IPS-11a (cell line): ENCODE results near the gene BAIAP3.
A peak's percentile ranks its signal among the peaks of the same experiment; 100 is the strongest.

Experiments used
- H3K4me3 ChIP-seq: one replicate; pipeline ENCODE4 v1.5.1; 2013; ENCODE audit warnings: low read depth, low read length, control low read depth

The BAIAP3 gene

GRCh38 chr16:1330931-1331711 is 2.3 kb upstream of the BAIAP3 start:
- no peak overlapping the region for H3K4me3 ChIP-seq

- peak overlapping the region; percentile 6 for H3K4me3 ChIP-seq
These were observed 1.5 kb upstream of the BAIAP3 start for GRCh38 chr16:1331712-1332617.

GRCh38 chr16:1332618-1333148 is 762 bp upstream of the BAIAP3 start:
- no peak overlapping the region for H3K4me3 ChIP-seq

DNA sequence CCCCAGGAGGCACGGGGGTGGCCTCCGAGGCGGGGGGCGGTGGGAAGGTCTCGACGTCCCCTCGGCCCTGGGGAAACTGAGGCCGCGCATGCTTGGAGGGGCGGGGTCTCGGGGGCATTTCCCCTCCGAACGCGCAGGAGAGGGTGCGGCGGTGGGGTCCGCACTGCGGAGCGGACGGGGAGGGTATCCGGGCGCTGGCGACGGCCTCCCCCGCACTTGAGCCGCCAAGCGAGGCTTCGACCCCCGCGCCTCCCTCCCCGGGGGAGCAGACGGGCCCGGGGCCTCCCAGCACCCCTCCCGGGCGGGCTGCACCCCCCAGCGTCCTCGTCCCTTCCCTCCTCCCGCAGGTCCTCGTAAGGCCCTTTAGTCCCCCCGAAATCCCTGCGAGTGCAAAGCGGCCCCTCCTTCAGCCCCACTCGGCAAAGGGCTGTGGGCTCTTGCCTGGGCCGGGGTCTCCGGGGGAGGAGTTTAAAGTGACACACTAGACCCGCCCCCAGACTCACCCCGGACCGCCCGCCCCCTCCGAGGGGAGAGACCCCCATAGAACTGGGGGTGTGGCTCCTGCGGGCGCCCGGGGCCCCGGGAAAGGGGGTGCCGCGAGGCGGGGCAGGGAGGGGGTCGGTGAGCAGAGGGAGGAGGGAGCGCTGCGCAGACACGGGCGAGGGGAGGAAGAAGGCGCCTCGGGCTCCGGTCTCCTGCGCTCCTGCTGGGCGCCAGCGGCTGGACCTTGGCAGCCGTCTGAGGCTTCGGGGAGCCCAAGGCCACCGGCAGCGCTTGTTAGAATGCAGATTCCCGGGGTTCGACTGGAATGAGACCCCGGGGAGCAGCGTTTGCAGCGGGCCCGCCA is 632 bp downstream of the BAIAP3 start:
- H3K4me3 ChIP-seq, result peak overlapping the region; percentile 4

- no peak overlapping the region for H3K4me3 ChIP-seq
These were observed 1.3 kb downstream of the BAIAP3 start for GRCh38 chr16:1334739-1335138.

DNA sequence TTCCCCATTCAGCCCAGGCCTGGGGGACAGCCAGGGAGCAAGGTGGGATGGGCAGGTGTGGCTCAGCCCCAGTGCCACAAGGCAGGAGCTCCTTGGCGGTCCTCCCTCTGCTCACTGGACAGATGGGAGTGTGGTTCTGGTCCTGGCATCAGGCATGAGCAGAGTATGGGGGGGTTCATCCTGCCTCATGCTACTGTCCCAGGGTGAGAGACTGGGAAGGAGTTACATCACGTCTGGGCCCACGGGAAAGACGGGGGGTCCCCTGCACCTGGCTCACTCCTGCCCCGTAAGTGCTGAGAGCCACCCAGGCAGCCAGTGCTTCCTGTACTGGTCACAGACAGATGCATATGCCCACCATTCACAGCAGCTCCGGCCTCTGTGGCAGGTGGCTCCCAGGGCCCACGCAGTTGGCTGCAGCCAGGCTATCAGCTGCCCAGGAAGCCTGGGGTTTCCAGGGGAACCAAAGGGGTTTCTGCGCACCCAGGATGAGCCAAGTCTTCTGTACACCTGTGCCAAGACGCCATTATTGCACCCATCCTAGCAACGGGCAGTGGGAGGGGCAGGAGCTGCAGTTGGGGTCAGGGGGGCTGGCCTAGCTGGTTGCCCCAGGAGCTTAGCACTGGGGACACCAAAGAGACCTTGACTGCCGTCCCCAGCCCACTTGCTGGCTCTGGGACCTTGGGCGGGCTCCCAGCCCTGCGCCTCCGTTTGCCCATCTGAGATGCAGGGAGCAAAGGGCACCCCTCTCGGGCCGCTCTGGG is 1.9 kb downstream of the BAIAP3 start:
- no peak overlapping the region for H3K4me3 ChIP-seq

- no peak overlapping the region for H3K4me3 ChIP-seq
These were observed 2.6 kb downstream of the BAIAP3 start for GRCh38 chr16:1335996-1336395.

GRCh38 chr16:1336619-1337018 is 3.2 kb downstream of the BAIAP3 start:
- H3K4me3 ChIP-seq, result no peak overlapping the region

- H3K4me3 ChIP-seq, result no peak overlapping the region
These were observed 4.0 kb downstream of the BAIAP3 start for GRCh38 chr16:1337486-1337885.

DNA sequence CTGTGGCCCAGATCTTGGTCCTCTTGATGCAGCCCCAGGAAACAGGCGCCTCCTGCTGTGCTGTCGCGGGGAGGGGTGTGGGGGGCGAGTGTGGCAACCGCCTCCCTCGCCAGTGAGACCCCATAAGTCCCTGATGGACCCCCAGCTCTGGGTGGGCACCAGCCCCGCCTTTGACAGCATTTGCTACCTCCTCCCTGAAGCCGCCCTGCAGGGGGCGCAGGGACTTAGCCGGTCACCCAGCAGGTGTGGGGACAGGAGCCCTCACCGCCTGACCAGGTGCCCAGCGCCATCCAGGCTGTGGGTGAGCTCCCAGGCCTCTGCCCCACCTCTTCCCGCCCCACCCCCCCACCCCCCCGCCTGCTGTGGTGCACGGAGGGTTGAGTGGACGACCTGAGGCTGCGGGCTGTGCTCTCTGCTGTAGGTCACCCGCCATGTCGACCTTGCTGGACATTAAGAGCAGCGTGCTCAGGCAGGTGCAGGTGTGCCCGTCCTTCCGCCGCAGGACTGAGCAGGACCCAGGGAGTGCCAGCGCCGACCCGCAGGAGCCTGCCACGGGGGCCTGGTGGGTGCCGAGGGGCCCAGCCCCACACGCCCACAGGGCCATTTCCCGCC is 4.8 kb downstream of the BAIAP3 start:
- H3K4me3 ChIP-seq, result no peak overlapping the region

- no peak overlapping the region for H3K4me3 ChIP-seq
These were observed 5.6 kb downstream of the BAIAP3 start for GRCh38 chr16:1338855-1339675.

- no peak overlapping the region for H3K4me3 ChIP-seq
These were observed 7.5 kb downstream of the BAIAP3 start for GRCh38 chr16:1340730-1341494.

GRCh38 chr16:1341495-1342420 is 8.3 kb downstream of the BAIAP3 start:
- no peak overlapping the region for H3K4me3 ChIP-seq

GRCh38 chr16:1342526-1343427 is 9.3 kb downstream of the BAIAP3 start:
- H3K4me3 ChIP-seq, result no peak overlapping the region

- H3K4me3 ChIP-seq, result peak overlapping the region; percentile 21
These were observed 10.2 kb downstream of the BAIAP3 start for GRCh38 chr16:1343428-1344242.
